Posterior cingulate gyrus (tissue), 11 donors: ENCODE results near the gene PP2D1.
"Not testable (repeated sequence)": the region's sequence is repeated elsewhere in the genome, so short reads cannot be mapped to it uniquely, and the experiment has no call there.

Experiments
- DNase-seq, 10 donors: peaks; one replicate each; pipeline versions ENCODE4 v3.0.0 to v3.0.0-alpha.2; 2020 to 2021; ENCODE audit warnings: mixed read lengths in 3 of 10
- intact Hi-C: fragments of 100-400 bp; cut with DNase I; formaldehyde crosslinking; loops from one replicate; pipeline ENCODE4 v1.15.1; 2023

Gene PP2D1

GRCh38 chr3:19988904-19989303 lies 23.2 kb downstream of the PP2D1 start:
- intact Hi-C loops, DNase-seq: not testable (repeated sequence)

- intact Hi-C loops = no loop called here
- no peak for DNase-seq
These were observed 40.0 kb downstream of the PP2D1 start for GRCh38 chr3:19972054-19972453.

- no peak for DNase-seq
- intact Hi-C loops = no loop called here
These were observed 41.7 kb downstream of the PP2D1 start for GRCh38 chr3:19970327-19970726.

GRCh38 chr3:19967812-19968211 lies 44.3 kb downstream of the PP2D1 start:
- intact Hi-C loops = no loop called here

GRCh38 chr3:19967208-19967607 lies 44.9 kb downstream of the PP2D1 start:
- intact Hi-C loops = no loop called here
- no peak for DNase-seq

More at GRCh38 chr3:19967812-19968211, 44.3 kb downstream of the PP2D1 start:
- DNase-seq = no peak

GRCh38 chr3:19961960-19962359 lies 50.1 kb downstream of the PP2D1 start:
- DNase-seq = no peak
- intact Hi-C loops = no loop called here

GRCh38 chr3:19960696-19961095 lies 51.4 kb downstream of the PP2D1 start:
- intact Hi-C loops = no loop called here

GRCh38 chr3:19959505-19959904 lies 52.6 kb downstream of the PP2D1 start:
- intact Hi-C loops = no loop called here
- no peak for DNase-seq

More at GRCh38 chr3:19960696-19961095, 51.4 kb downstream of the PP2D1 start:
- DNase-seq = no peak

- DNase-seq, intact Hi-C loops: not testable (repeated sequence)
These were observed 54.7 kb downstream of the PP2D1 start for GRCh38 chr3:19957354-19957753.

- intact Hi-C loops = no loop called here
- DNase-seq = no peak
These were observed 57.4 kb downstream of the PP2D1 start for GRCh38 chr3:19954676-19955075.

GRCh38 chr3:19950316-19950715 lies 61.7 kb downstream of the PP2D1 start:
- DNase-seq = no peak
- intact Hi-C loops = no loop called here

GRCh38 chr3:19948226-19948591 lies 63.9 kb downstream of the PP2D1 start:
- intact Hi-C loops = loop anchor here (5.0 kb wide), 2 partner anchors 61 to 239 kb away; partner anchors contain the start of gene SGO1
- no peak for DNase-seq

GRCh38 chr3:19947549-19948225 lies 64.4 kb downstream of the PP2D1 start:
- peak; percentile 22 to 91 (median 42) for DNase-seq
- intact Hi-C loops = loop anchor here (1.0 to 5.0 kb wide), 3 partner anchors 60 to 240 kb away; partner anchors contain the start of gene SGO1

GRCh38 chr3:19946832-19947548 lies 65.1 kb downstream of the PP2D1 start, which contains the start of gene RAB5A:
Gene RAB5A (plus strand): TSS chr3:19947097. CDS start chr3:19950899, 3,802 bp downstream.
- intact Hi-C loops = loop anchor here (1.0 to 5.0 kb wide), 3 partner anchors 60 to 240 kb away; partner anchors contain the start of gene SGO1
- peak; percentile 92 to 99 (median 95) for DNase-seq

- intact Hi-C loops = loop anchor here (5.0 kb wide), 2 partner anchors 59 to 241 kb away; partner anchors contain the start of gene SGO1
These were observed 65.9 kb downstream of the PP2D1 start for GRCh38 chr3:19945969-19946831.

GRCh38 chr3:19945534-19945933 lies 66.5 kb downstream of the PP2D1 start:
- DNase-seq = no peak
- intact Hi-C loops = loop anchor here (5.0 kb wide), 2 partner anchors 58 to 242 kb away; partner anchors contain the start of gene SGO1

More at GRCh38 chr3:19945969-19946831, 65.9 kb downstream of the PP2D1 start:
- peak in 2 of 10 donors; percentile 12 to 18 for DNase-seq

GRCh38 chr3:19940643-19941042 lies 71.4 kb downstream of the PP2D1 start:
- DNase-seq = no peak
- intact Hi-C loops = no loop called here

GRCh38 chr3:19938295-19938627 lies 73.8 kb downstream of the PP2D1 start:
- intact Hi-C loops = no loop called here
- DNase-seq = no peak

GRCh38 chr3:19937459-19938294 lies 74.4 kb downstream of the PP2D1 start:
- no peak for DNase-seq
- intact Hi-C loops = no loop called here
